Mesendoderm (in vitro differentiated cells): ENCODE results near the gene SLC35C1.

Source experiments
- DNase-seq: peaks from one replicate; pipeline ENCODE4 v3.0.0; 2013
- H2AK5ac ChIP-seq: 2 replicates; pipeline ENCODE4 v1.6.1; 2013; ENCODE audit warnings: low read length, inconsistent platforms
- H2BK120ac ChIP-seq: 2 replicates; pipeline ENCODE4 v1.6.1; 2013; ENCODE audit warnings: low read depth, mild to moderate bottlenecking, low read length, moderate library complexity, mixed read lengths
- H2BK15ac ChIP-seq: replicated peaks from 2 replicates; pipeline ENCODE4 v1.6.1; 2013; ENCODE audit warnings: low read depth, mild to moderate bottlenecking, moderate library complexity
- H2BK5ac ChIP-seq: 2 replicates; pipeline ENCODE4 v1.6.1; 2013; ENCODE audit warnings: low read length, inconsistent platforms
- H3K18ac ChIP-seq: 2 replicates; pipeline ENCODE4 v1.6.1; 2013; ENCODE audit warnings: mild to moderate bottlenecking, low read length, mixed read lengths
- H3K23ac ChIP-seq: one replicate; pipeline ENCODE4 v1.6.1; 2013; ENCODE audit warnings: low read length
- H3K27ac ChIP-seq: 2 replicates; pipeline ENCODE4 v1.5.1; 2013; ENCODE audit warnings: low read depth, mild to moderate bottlenecking, inconsistent platforms, low read length, moderate library complexity
- H3K27me3 ChIP-seq: 2 replicates; pipeline ENCODE4 v1.6.1; 2013; ENCODE audit warnings: low read length, control low read depth, mild to moderate bottlenecking, inconsistent platforms; ENCODE audit not compliant: insufficient read depth, poor library complexity
- H3K36me3 ChIP-seq: 2 replicates; pipeline ENCODE4 v1.6.1; 2013; ENCODE audit warnings: low read length, inconsistent platforms; ENCODE audit not compliant: control insufficient read depth, insufficient read depth
- H3K4ac ChIP-seq: one replicate; pipeline ENCODE4 v1.6.1; 2013; ENCODE audit warnings: low read depth, mild to moderate bottlenecking, low read length, moderate library complexity
- H3K4me1 ChIP-seq: 2 replicates; pipeline ENCODE4 v1.6.1; 2013; ENCODE audit warnings: low read depth, low read length, inconsistent platforms; ENCODE audit not compliant: control insufficient read depth
- H3K4me2 ChIP-seq: 2 replicates; pipeline ENCODE4 v1.6.1; 2013; ENCODE audit warnings: low read length
- H3K4me3 ChIP-seq: 2 replicates; pipeline ENCODE4 v1.5.1; 2013; ENCODE audit warnings: mild to moderate bottlenecking, low read length
- H3K56ac ChIP-seq: one replicate; pipeline ENCODE4 v1.6.1; 2013; ENCODE audit warnings: low read length
- H3K79me1 ChIP-seq: 2 replicates; pipeline ENCODE4 v1.6.1; 2013; ENCODE audit warnings: low read length, inconsistent platforms
- H3K79me2 ChIP-seq: 2 replicates; pipeline ENCODE4 v1.6.1; 2013; ENCODE audit warnings: mild to moderate bottlenecking, low read length; ENCODE audit not compliant: control insufficient read depth, insufficient read depth
- H3K9ac ChIP-seq: 2 replicates; pipeline ENCODE4 v1.6.1; 2013; ENCODE audit warnings: low read length, inconsistent platforms
- H4K5ac ChIP-seq: one replicate; pipeline ENCODE4 v1.6.1; 2013; ENCODE audit warnings: low read length
- H4K8ac ChIP-seq: one replicate; pipeline ENCODE4 v1.6.1; 2013; ENCODE audit warnings: low read depth, mild to moderate bottlenecking, control low read depth, low read length, moderate library complexity
- WGBS: extraction: QIAGEN DNeasy Blood & Tissue Kit; methylation state at CpG from one replicate; pipeline ENCODE4 v1.1.7; 2013; ENCODE audit warnings: low lambda C conversion rate, missing lambda C conversion rate; ENCODE audit not compliant: insufficient coverage; ENCODE audit errors: extremely low coverage; 5-methylcytosine and 5-hydroxymethylcytosine counted together

SLC35C1 gene

GRCh38 chr11:45794169-45794568 lies 10.8 kb upstream of the SLC35C1 start:
- Histone ChIP-seq H2BK5ac (no peak overlapping the region), H3K23ac (no peak overlapping the region), H4K5ac (no peak overlapping the region), H3K9ac (no peak overlapping the region), H2BK15ac (no peak overlapping the region), H3K4me3 (no peak overlapping the region), H4K8ac (no peak overlapping the region), H3K27me3 (no peaks in the 10 kb centered on the region), H3K27ac (no peak overlapping the region), H3K36me3 (no peaks in the 10 kb centered on the region), H3K4me2 (no peak overlapping the region), H3K4me1 (no peaks in the 10 kb centered on the region), H3K79me2 (no peaks in the 10 kb centered on the region), H3K4ac (no peak overlapping the region), H2BK120ac (no peak overlapping the region), H2AK5ac (no peak overlapping the region), H3K56ac (no peak overlapping the region), H3K18ac (no peak overlapping the region), H3K79me1 (no peaks in the 10 kb centered on the region)
- WGBS, result no CpG with 5 or more reads among the region's 3 CpGs
- no peak for DNase-seq

GRCh38 chr11:45795379-45795778 lies 9.6 kb upstream of the SLC35C1 start:
- Histone ChIP-seq H3K4me2 (no peak overlapping the region), H3K27ac (no peak overlapping the region), H2BK5ac (no peak overlapping the region), H3K23ac (no peak overlapping the region), H3K79me2 (no peaks in the 10 kb centered on the region), H3K4ac (no peak overlapping the region), H4K8ac (no peak overlapping the region), H2BK15ac (no peak overlapping the region), H3K56ac (no peak overlapping the region), H4K5ac (no peak overlapping the region), H3K27me3 (no peaks in the 10 kb centered on the region), H3K79me1 (no peaks in the 10 kb centered on the region), H3K18ac (no peak overlapping the region), H3K36me3 (no peaks in the 10 kb centered on the region), H3K4me1 (no peaks in the 10 kb centered on the region), H2BK120ac (no peak overlapping the region), H3K4me3 (no peak overlapping the region), H2AK5ac (no peak overlapping the region), H3K9ac (no peak overlapping the region)
- no CpG with 5 or more reads among the region's 5 CpGs for WGBS
- DNase-seq, result peak; percentile 33

GRCh38 chr11:45796461-45796861 lies 8.5 kb upstream of the SLC35C1 start:
- Histone ChIP-seq H3K56ac (no peak overlapping the region), H2BK5ac (no peak overlapping the region), H3K4ac (no peak overlapping the region), H3K27me3 (no peaks in the 10 kb centered on the region), H3K9ac (no peak overlapping the region), H3K36me3 (no peaks in the 10 kb centered on the region), H4K8ac (no peak overlapping the region), H3K23ac (no peak overlapping the region), H3K27ac (no peak overlapping the region), H3K79me1 (no peaks in the 10 kb centered on the region), H3K4me3 (no peak overlapping the region), H3K4me1 (no peaks in the 10 kb centered on the region), H2AK5ac (no peak overlapping the region), H2BK120ac (no peak overlapping the region), H3K18ac (no peak overlapping the region), H3K4me2 (no peak overlapping the region), H2BK15ac (no peak overlapping the region), H3K79me2 (no peaks in the 10 kb centered on the region), H4K5ac (no peak overlapping the region)
- WGBS, result no CpG with 5 or more reads among the region's 8 CpGs
- no peak for DNase-seq

DNA sequence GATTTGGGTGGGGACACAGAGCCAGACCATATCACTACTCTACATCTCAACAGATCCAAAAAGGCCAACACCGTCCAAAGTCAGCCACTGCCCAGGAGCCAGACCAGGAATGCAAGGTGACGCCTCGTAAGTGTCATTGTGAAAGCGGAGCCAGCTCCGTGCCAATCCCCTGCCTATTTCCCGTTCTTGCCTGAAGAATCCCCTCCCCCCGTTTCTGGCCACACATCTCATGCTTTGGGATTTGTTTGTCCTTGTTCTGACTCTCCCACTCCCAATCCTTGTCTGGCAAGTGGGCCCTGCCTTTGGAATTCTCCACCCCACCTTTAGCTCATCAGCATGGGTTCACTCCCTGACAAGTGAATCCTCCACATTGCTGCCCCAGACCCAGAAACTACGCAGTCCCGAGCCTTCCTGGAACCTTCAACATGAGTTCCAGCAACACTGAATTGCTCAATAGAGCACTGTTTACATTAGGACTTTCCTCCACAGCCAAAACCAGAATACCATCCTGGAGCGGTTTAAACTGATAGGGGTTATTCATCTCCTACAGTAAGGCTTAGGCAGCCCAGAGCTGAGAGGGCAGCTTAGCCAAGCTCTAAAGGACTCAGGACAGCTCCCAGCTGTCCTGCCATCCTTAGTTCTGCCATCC lies 6.0 kb upstream of the SLC35C1 start:
- WGBS, result no CpG with 5 or more reads among the region's 10 CpGs
- H2BK15ac ChIP-seq, result no peak overlapping the region
- no peak overlapping the region for H3K27ac ChIP-seq
- H3K18ac ChIP-seq, result no peak overlapping the region
- H3K4me1 ChIP-seq, result no peaks in the 10 kb centered on the region
- no peak for DNase-seq
- no peak overlapping the region for H3K23ac ChIP-seq
- H3K27me3 ChIP-seq, result no peaks in the 10 kb centered on the region
- no peak overlapping the region for H3K4me2 ChIP-seq
- H4K5ac ChIP-seq, result no peak overlapping the region
- H3K9ac ChIP-seq, result no peak overlapping the region
- no peak overlapping the region for H2AK5ac ChIP-seq
- H3K79me2 ChIP-seq, result no peaks in the 10 kb centered on the region
- H3K56ac ChIP-seq, result no peak overlapping the region
- H2BK120ac ChIP-seq, result no peak overlapping the region
- H3K79me1 ChIP-seq, result no peaks in the 10 kb centered on the region
- no peak overlapping the region for H3K4ac ChIP-seq
- H3K36me3 ChIP-seq, result no peaks in the 10 kb centered on the region
- no peak overlapping the region for H3K4me3 ChIP-seq
- no peak overlapping the region for H2BK5ac ChIP-seq
- no peak overlapping the region for H4K8ac ChIP-seq

DNA sequence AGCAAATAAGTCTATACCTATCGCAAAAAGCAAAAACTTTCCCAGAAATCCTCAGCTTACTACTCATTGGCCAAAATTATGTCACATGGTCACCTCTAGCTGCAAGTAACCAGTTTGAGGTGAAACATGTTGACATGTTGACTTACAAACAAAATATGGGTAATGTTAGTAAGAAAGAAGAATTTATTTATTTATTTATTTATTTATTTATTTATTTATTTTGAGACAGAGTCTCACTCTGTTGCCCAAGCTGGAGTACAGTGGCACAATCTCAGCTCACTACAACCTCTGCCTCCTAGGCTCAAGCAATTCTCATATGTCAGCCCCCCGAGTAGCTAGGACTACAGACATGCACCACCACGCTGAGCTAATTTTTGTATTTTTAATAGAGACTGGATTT lies 5.4 kb upstream of the SLC35C1 start:
- no peak overlapping the region for H3K9ac ChIP-seq
- no peak overlapping the region for H3K56ac ChIP-seq
- H3K4me3 ChIP-seq, result no peak overlapping the region
- WGBS, result no CpG with 5 or more reads among the region's 3 CpGs
- H3K27ac ChIP-seq, result no peak overlapping the region
- H4K5ac ChIP-seq, result no peak overlapping the region
- H3K4me2 ChIP-seq, result no peak overlapping the region
- H3K36me3 ChIP-seq, result no peaks in the 10 kb centered on the region
- DNase-seq, result no peak
- no peak overlapping the region for H3K4ac ChIP-seq
- H2BK15ac ChIP-seq, result no peak overlapping the region
- H2BK5ac ChIP-seq, result no peak overlapping the region
- H4K8ac ChIP-seq, result no peak overlapping the region
- no peaks in the 10 kb centered on the region for H3K27me3 ChIP-seq
- no peaks in the 10 kb centered on the region for H3K79me2 ChIP-seq
- no peaks in the 10 kb centered on the region for H3K4me1 ChIP-seq
- no peak overlapping the region for H2AK5ac ChIP-seq
- no peak overlapping the region for H3K23ac ChIP-seq
- H2BK120ac ChIP-seq, result no peak overlapping the region
- no peaks in the 10 kb centered on the region for H3K79me1 ChIP-seq
- no peak overlapping the region for H3K18ac ChIP-seq

DNA sequence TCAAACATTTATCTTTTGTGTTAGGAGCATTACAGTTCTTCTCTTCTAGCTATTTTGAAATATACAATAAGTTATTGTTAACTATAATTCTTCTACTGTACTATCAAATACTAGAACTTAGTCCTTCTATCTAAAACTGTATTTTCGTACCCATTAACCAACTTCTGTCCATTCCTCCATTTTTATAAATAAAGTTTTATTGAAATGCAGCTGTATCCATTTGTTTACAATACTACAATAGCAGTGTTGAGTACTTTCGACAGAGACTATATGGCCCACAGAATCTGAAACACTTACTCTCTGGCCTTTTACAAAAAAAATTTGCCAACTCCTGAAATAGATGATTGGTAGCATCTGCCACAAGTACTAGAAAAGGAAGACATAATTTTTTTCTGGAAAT lies 4.7 kb upstream of the SLC35C1 start:
- no CpG with 5 or more reads among the region's 2 CpGs for WGBS
- Histone ChIP-seq H3K4ac (no peak overlapping the region), H3K56ac (no peak overlapping the region), H3K23ac (no peak overlapping the region), H3K36me3 (no peaks in the 10 kb centered on the region), H3K4me1 (no peaks in the 10 kb centered on the region), H3K79me2 (no peaks in the 10 kb centered on the region), H4K5ac (no peak overlapping the region), H3K9ac (no peak overlapping the region), H3K27me3 (no peaks in the 10 kb centered on the region), H2BK120ac (no peak overlapping the region), H2AK5ac (no peak overlapping the region), H2BK15ac (no peak overlapping the region), H3K4me3 (no peak overlapping the region), H3K79me1 (no peaks in the 10 kb centered on the region), H3K18ac (no peak overlapping the region), H2BK5ac (no peak overlapping the region), H4K8ac (no peak overlapping the region), H3K27ac (no peak overlapping the region), H3K4me2 (no peak overlapping the region)
- DNase-seq, result no peak
